DMS79 treated with DMSO at 0.1 percent for 48 hours (cell line): ENCODE results near the gene RTL9.
"Not testable (repeated sequence)": the region's sequence is repeated elsewhere in the genome, so short reads cannot be mapped to it uniquely, and the experiment has no call there.

Experiments
- DNase-seq: peaks from one replicate; lab custom pipeline; 2025; lab: John Stamatoyannopoulos, UW

Gene RTL9

DNA sequence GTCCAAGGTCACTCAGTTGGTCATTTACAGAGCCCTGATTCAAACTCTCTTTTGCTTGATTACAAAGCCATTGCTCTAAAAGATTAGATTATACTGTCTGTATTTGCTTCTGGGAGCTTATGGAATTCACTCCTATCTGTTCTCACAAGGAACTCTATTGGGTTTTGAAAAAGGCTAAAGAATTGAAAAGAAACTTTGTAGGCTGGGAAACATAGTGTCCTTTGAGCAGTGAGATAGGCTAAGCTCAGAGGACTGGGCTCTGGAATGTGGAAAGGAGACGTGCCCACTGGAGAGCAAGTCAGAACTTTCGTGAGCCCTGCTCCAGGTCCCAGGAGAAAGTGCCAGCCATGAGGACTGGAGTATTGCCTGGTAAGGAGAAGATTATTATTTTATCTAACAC, at the start of gene RTL9:
RTL9 (plus strand) TSS at position 301 of the 400 bp plus-strand sequence. CDS start 91,770 bp downstream, outside the sequence.
- no peak for DNase-seq

GRCh38 chrX:110310000-110310790, 48.5 kb upstream of the RTL9 start:
- DNase-seq: peak; percentile 79

- DNase-seq: peak; percentile 39
These were observed 47.8 kb upstream of the RTL9 start for GRCh38 chrX:110310896-110311295.

- no peak for DNase-seq
These were observed 47.0 kb upstream of the RTL9 start for GRCh38 chrX:110311437-110312230.

DNA sequence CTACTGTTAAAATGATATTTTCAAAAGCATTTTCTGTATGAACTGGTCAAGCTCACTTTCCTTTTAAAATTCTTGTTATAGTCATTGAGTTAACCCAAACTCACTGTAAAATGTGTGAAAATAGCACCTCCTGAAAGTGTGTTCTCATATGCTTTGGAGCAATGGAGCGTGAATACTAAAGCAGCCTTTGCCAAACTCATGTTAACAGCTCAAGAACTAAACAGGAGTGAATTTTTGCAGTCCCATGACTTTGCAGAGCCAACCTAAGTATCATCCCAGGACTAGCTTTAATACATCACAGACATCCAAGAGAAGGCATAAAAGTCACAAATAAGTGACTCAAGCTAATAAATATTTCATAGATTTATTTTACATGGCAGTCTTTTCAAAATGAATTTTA, 43.1 kb upstream of the RTL9 start:
- peak; percentile 8 for DNase-seq

DNA sequence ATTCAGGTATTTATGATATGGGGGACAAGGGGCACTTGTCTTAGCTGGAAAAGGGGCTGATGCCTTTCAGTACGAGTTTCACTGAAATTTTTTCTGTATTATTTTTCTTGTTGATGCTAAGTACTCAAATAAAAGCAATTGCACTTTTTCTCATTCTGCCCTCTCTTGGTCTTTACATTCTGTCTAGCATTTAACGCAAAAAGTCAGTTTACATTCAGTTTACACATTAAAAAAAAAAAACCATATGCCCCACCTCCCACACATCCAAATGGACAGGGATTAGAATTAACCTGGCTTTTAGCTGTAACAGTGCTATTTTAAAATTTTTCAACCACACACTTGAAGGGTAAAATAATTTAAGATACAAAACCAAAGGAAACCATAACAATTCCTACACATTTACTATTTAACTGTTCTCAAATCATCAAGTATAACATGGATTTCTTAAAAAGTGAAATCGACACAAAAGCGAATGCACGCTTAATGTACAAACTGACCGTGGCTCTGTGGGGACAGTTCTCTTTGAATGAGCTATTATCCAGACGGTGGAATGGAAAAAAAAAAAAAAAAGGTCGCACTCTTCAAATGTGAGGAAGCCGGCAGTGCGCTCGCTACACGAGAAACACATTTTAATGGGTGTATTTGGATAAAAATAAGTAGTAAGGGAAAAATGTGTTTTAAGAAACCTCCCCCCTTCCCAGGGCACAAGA, 42.1 kb upstream of the RTL9 start:
- DNase-seq: no peak

- no peak for DNase-seq
These were observed 41.4 kb upstream of the RTL9 start for GRCh38 chrX:110317061-110317819.

GRCh38 chrX:110317820-110318663, 40.6 kb upstream of the RTL9 start, which contains the start of gene AMMECR1:
TSS of gene AMMECR1 (minus strand) at chrX:110318085. CDS start at chrX:110318071, 14 bp downstream.
- peak; percentile 56 for DNase-seq

DNA sequence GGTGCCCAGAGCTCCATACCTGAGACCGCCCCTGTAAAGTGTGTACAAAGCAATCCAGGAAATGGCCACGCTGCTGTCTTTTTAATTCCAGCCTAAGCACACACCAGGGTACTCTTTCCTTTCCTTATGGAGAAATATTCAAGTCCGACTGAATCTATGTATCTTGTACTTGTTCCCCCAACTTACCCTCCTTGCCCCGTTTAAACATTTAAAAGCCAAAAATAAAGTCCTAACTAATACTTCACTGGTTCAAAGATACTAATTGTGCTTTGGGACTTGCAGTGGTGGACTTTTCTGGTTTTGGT, 40.0 kb upstream of the RTL9 start:
- peak; percentile 72 for DNase-seq

GRCh38 chrX:110320381-110320987, 38.2 kb upstream of the RTL9 start:
- DNase-seq: no peak

DNA sequence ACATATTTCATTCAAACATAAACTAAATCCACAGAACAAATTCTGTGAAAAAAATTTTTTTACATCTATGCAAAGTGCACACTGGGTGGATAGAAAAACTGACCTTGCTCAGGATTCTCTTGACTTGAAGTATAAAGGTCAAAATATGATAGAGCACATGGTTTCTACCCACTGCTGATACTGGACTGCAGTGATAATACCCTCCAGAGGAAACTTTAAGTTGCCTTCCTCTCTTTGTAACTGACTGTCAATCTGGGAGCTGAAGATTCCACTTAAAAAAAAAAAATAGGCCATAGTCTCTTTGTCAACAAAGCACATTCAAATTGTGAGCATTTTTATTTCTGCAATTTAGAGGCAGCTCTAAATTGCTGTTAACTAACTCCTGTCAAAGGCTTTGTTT, 37.6 kb upstream of the RTL9 start:
- DNase-seq: no peak

DNA sequence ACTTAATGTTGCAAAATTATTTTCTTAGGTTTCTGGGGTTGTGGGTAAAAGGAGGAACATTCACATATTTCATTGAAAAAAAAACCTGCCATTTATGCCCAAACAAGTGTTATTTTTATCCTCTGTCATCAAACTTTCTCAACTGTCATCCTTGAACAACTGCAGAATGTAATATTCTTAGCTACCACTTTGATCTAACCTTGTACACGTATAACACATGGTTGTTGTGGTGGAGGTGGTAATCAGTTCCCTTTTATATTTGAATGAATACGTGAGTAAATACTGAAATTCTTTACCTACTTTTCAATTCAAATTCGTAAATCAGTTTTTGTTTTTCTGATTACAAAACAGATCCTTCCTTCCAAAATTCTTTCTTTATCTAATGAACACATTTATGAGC, 37.0 kb upstream of the RTL9 start:
- DNase-seq: no peak

DNA sequence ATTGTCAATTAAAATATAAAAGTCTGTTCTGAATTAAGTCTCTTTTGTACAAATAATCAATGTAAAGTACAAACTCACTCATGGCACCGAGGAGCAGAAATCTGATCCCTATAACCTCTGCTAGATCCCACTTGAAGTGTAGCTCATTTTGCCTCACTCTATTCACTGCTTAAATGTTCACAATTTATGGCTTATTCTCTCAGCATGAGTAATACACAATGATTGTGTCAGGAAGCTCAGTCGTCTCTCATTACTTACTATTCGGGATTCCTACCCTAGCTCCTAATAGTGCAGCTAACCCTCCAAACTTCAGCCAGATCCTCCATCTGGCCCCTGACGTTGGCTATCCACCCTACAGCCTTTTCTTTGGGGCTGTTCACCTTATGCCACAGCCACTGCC, 36.0 kb upstream of the RTL9 start:
- DNase-seq: no peak

- no peak for DNase-seq
These were observed 31.9 kb upstream of the RTL9 start for GRCh38 chrX:110326712-110327111.

- DNase-seq: no peak
These were observed 31.3 kb upstream of the RTL9 start for GRCh38 chrX:110327336-110327735.

- DNase-seq: not testable (repeated sequence)
These were observed 30.0 kb upstream of the RTL9 start for GRCh38 chrX:110328613-110329012.

DNA sequence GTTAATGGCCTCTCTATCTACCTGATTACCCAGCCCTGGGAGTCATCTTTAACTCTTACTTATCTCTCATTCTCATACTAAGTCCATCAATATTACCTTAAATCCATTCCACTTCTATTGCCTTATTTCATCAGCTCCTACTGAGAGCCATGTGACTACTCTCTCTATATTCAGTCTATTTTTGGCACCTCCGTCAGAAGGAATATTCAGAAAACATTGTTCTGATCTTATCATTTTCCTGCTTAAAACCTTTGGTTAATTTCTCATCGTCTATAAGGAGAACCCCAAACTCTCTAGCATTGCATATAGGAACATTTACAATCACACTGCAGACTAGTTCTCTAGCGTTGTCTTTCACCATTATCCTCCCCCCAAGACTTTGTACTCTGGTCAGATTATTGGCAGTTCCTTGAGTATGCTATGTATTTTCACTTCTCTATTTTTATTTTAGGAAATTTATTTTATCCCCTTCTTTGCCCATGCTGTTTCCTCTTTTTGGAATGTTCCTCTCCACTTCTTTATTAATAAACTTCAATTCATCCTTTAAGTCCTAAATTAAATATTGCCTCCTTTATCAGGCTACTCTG, 27.1 kb upstream of the RTL9 start:
- no peak for DNase-seq

GRCh38 chrX:110333458-110333857, 25.2 kb upstream of the RTL9 start:
- DNase-seq: not testable (repeated sequence)

- DNase-seq: no peak
These were observed 19.7 kb upstream of the RTL9 start for GRCh38 chrX:110338935-110339334.
